ENCODE results near the gene LECT2. TPM values are rescaled to one million over a fixed set of nuclear protein-coding genes. Genes with fewer than 3 reads are reported as not detected.

Gene LECT2
- total RNA-seq, 2 donors from 2014 or later = not detected

- Histone ChIP-seq H3K27me3 (replicated peaks; ENCODE audit: insufficient read depth) (no peaks in the 10 kb centered on the region), H3K36me3 (no peaks in the 10 kb centered on the region), H3K4me1 (ENCODE audit: control insufficient read depth in 1 of 2, low read depth in 2 of 2) (peaks cover 5 to 11% of the 10 kb centered on the region in 2 donors), H3K27ac (no peak overlapping the region), H3K9me3 (no peaks in the 10 kb centered on the region), H3K4me3 (no peak overlapping the region)
- no peak for TF ChIP-seq CTCF (IDR thresholded peaks at IDR 0.05)
- DNase-seq (ENCODE audit: low spot score) = no peak
- ATAC-seq (ENCODE audit: insufficient number of reproducible peaks, low FRiP score, low read depth) = no peak
Measured at GRCh38 chr5:135999406-136000139, 44.8 kb upstream of the LECT2 start.

- H3K27me3 ChIP-seq (replicated peaks; ENCODE audit: insufficient read depth) = no peaks in the 10 kb centered on the region
- DNase-seq (ENCODE audit: low spot score) (no peak), ATAC-seq (ENCODE audit: insufficient number of reproducible peaks, low FRiP score, low read depth) (no peak)
- no peak overlapping the region for H3K4me3 ChIP-seq
- H3K36me3 ChIP-seq = no peaks in the 10 kb centered on the region
- H3K27ac ChIP-seq = no peak overlapping the region
- H3K4me1 ChIP-seq (ENCODE audit: control insufficient read depth in 1 of 2, low read depth in 2 of 2) = peaks cover 5 to 15% of the 10 kb centered on the region in 2 donors
- H3K9me3 ChIP-seq = no peaks in the 10 kb centered on the region
- TF ChIP-seq CTCF (IDR thresholded peaks at IDR 0.05) = no peak
Measured at GRCh38 chr5:135998889-135999288, 44.1 kb upstream of the LECT2 start.

- no peaks in the 10 kb centered on the region for H3K27me3 ChIP-seq (replicated peaks; ENCODE audit: insufficient read depth)
Measured at GRCh38 chr5:135997673-135998335, 43.0 kb upstream of the LECT2 start.

GRCh38 chr5:135996611-135997010 is 41.8 kb upstream of the LECT2 start:
- no peak for ATAC-seq (ENCODE audit: insufficient number of reproducible peaks, low FRiP score, low read depth)

More at GRCh38 chr5:135997673-135998335, 43.0 kb upstream of the LECT2 start:
- ATAC-seq (ENCODE audit: insufficient number of reproducible peaks, low FRiP score, low read depth) (no peak), DNase-seq (ENCODE audit: low spot score) (no peak)
- H3K4me3 ChIP-seq = no peak overlapping the region
- H3K36me3 ChIP-seq = no peaks in the 10 kb centered on the region
- TF ChIP-seq CTCF (IDR thresholded peaks at IDR 0.05) = no peak
- peaks cover 5 to 18% of the 10 kb centered on the region in 2 donors for H3K4me1 ChIP-seq (ENCODE audit: control insufficient read depth in 1 of 2, low read depth in 2 of 2)
- no peaks in the 10 kb centered on the region for H3K9me3 ChIP-seq
- no peak overlapping the region for H3K27ac ChIP-seq

More at GRCh38 chr5:135996611-135997010, 41.8 kb upstream of the LECT2 start:
- Histone ChIP-seq H3K27ac (no peak overlapping the region), H3K4me1 (ENCODE audit: control insufficient read depth in 1 of 2, low read depth in 2 of 2) (peaks cover 5 to 18% of the 10 kb centered on the region in 2 donors), H3K27me3 (replicated peaks; ENCODE audit: insufficient read depth) (no peaks in the 10 kb centered on the region), H3K36me3 (no peaks in the 10 kb centered on the region), H3K4me3 (peak overlapping the region; percentile 29), H3K9me3 (no peaks in the 10 kb centered on the region)
- TF ChIP-seq CTCF (IDR thresholded peaks at IDR 0.05) = no peak
- DNase-seq (ENCODE audit: low spot score) = no peak
